Liver (tissue), 9 donors: ENCODE data around the gene GPR173. TPM values are rescaled to one million over a fixed set of nuclear protein-coding genes. Genes with fewer than 3 reads are reported as not detected.

Experiments
- DNase-seq: peaks from one replicate; pipeline ENCODE4 v3.0.0-alpha.2; 2017; ENCODE audit warnings: low spot score
- H3K27ac ChIP-seq, 2 donors: one replicate each; pipeline ENCODE4 v1.7.0; 2013; ENCODE audit warnings: inconsistent platforms in 2 of 2, low read length in 2 of 2, control low read depth in 1 of 2, low read depth in 1 of 2, mild to moderate bottlenecking in 1 of 2
- H3K27me3 ChIP-seq, 4 donors: one replicate each; pipeline versions ENCODE4 v1.6.1 to v1.7.0; 2013; ENCODE audit warnings: low read length in 3 of 4, inconsistent platforms in 1 of 4, mild to moderate bottlenecking in 1 of 4, moderate library complexity in 1 of 4; ENCODE audit not compliant: control insufficient read depth in 4 of 4, insufficient read depth in 4 of 4
- H3K36me3 ChIP-seq, 4 donors: one replicate each; pipeline versions ENCODE4 v1.6.1 to v1.7.0; 2013; ENCODE audit warnings: low read length in 3 of 4, mild to moderate bottlenecking in 3 of 4, low read depth in 1 of 4, moderate library complexity in 1 of 4; ENCODE audit not compliant: control insufficient read depth in 4 of 4, insufficient read depth in 3 of 4
- H3K4me1 ChIP-seq, 4 donors: one replicate each; pipeline versions ENCODE4 v1.6.1 to v1.7.0; 2013; ENCODE audit warnings: low read length in 3 of 4, mild to moderate bottlenecking in 3 of 4, moderate library complexity in 1 of 4; ENCODE audit not compliant: control insufficient read depth in 4 of 4, insufficient read depth in 4 of 4
- H3K4me3 ChIP-seq, 3 donors: one replicate each; pipeline versions ENCODE4 v1.6.1 to v1.7.0; 2013; ENCODE audit warnings: low read length in 3 of 3, control low read depth in 1 of 3, low read depth in 1 of 3, mild to moderate bottlenecking in 1 of 3
- H3K9ac ChIP-seq, 2 donors: one replicate each; pipeline ENCODE4 v1.7.0; 2013; ENCODE audit warnings: low read length in 2 of 2, mild to moderate bottlenecking in 2 of 2, moderate library complexity in 2 of 2, control low read depth in 1 of 2, low read depth in 1 of 2
- H3K9me3 ChIP-seq, 4 donors: one replicate each; pipeline versions ENCODE4 v1.6.1 to v1.7.0; 2013; ENCODE audit warnings: low read length in 3 of 4; ENCODE audit not compliant: control insufficient read depth in 4 of 4
- ATF3 ChIP-seq: IDR thresholded peaks from 2 replicates; pipeline ENCODE4 v1.6.1; 2016; ENCODE audit warnings: antibody characterized with exemption
- CTCF ChIP-seq: fragments of 150-350 bp; IDR thresholded peaks from 2 replicates; pipeline ENCODE4 v1.5.1; 2017; ENCODE audit warnings: improper control_type of control experiment, low read depth, low read length; ENCODE audit not compliant: missing input control
- EGR1 ChIP-seq, 2 donors: IDR thresholded peaks; 2 replicates each; pipeline ENCODE4 v1.6.1; 2016 to 2018; ENCODE audit warnings: antibody characterized with exemption in 2 of 2, low read depth in 2 of 2
- FOXA1 ChIP-seq: IDR thresholded peaks from 2 replicates; pipeline ENCODE4 v1.6.1; 2016; ENCODE audit warnings: antibody characterized with exemption
- FOXA2 ChIP-seq: IDR thresholded peaks from 2 replicates; pipeline ENCODE4 v1.6.1; 2016; ENCODE audit warnings: antibody characterized with exemption
- GABPA ChIP-seq, 2 donors: IDR thresholded peaks in 1 of 2; conservative IDR thresholded peaks in 1 of 2; 2 replicates each; pipeline ENCODE4 v1.6.1; 2016; ENCODE audit warnings: antibody characterized with exemption in 2 of 2, mild to moderate bottlenecking in 1 of 2, moderate library complexity in 1 of 2
- HNF4A ChIP-seq, 2 donors: conservative IDR thresholded peaks; 2 replicates each; pipeline ENCODE4 v1.6.1; 2016; ENCODE audit warnings: antibody characterized with exemption in 2 of 2, mild to moderate bottlenecking in 2 of 2
- MAX ChIP-seq: IDR thresholded peaks from 2 replicates; pipeline ENCODE4 v1.6.1; 2016; ENCODE audit warnings: antibody characterized with exemption
- NR2F2 ChIP-seq: IDR thresholded peaks from 2 replicates; pipeline ENCODE4 v1.6.1; 2016; ENCODE audit warnings: antibody characterized with exemption
- RAD21 ChIP-seq, 2 donors: IDR thresholded peaks; 2 replicates each; pipeline ENCODE4 v1.6.1; 2016; ENCODE audit warnings: antibody characterized with exemption in 2 of 2, mild to moderate bottlenecking in 2 of 2
- RXRA ChIP-seq, 2 donors: IDR thresholded peaks; 2 replicates each; pipeline ENCODE4 v1.6.1; 2017 to 2018; ENCODE audit warnings: antibody characterized with exemption in 2 of 2, mild to moderate bottlenecking in 1 of 2
- SP1 ChIP-seq: IDR thresholded peaks from 2 replicates; pipeline ENCODE4 v1.6.1; 2018; ENCODE audit warnings: antibody characterized with exemption, mild to moderate bottlenecking
- TAF1 ChIP-seq: conservative IDR thresholded peaks from 2 replicates; pipeline ENCODE4 v1.6.1; 2016; ENCODE audit warnings: antibody characterized with exemption, mild to moderate bottlenecking
- YY1 ChIP-seq: IDR thresholded peaks from 2 replicates; pipeline ENCODE4 v1.6.1; 2016; ENCODE audit warnings: antibody characterized with exemption, mild to moderate bottlenecking
- ZBTB33 ChIP-seq: IDR thresholded peaks from 2 replicates; pipeline ENCODE4 v1.6.1; 2016; ENCODE audit warnings: antibody characterized with exemption
- WGBS: extraction: QIAGEN DNeasy Blood & Tissue Kit; methylation state at CpG from one replicate; pipeline ENCODE4 v1.1.7; 2013; 5-methylcytosine and 5-hydroxymethylcytosine counted together
- polyA plus RNA-seq, 2 donors: library from polyadenylated mRNA; stranded (reverse) in 1 of 2; unstranded in 1 of 2; fragments of 200-250 nt in 1 of 2; fragments of >200 nt in 1 of 2; fragmentation: Nextera tagmentation in 1 of 2; extraction: Ambion mirVana in 1 of 2; gene quantifications; one replicate each; pipeline versions ENCODE4 v1.2.1 to v1.2.3, GENCODE V29; 2013 to 2015
- total RNA-seq, 2 donors: library from RNA; depleted of rRNA; stranded (reverse); fragments of >200 nt; gene quantifications; one replicate each; pipeline ENCODE4 v1.2.3, GENCODE V29; 2014
- donor health status: healthy.
- donor health status: healthy.
- donor health status: healthy.
- donor health status: healthy.
- donor health status: healthy.

GPR173 gene
- total and polyA plus RNA-seq, 4 donors: 0.07 to 0.61 (median 0.25) TPM; not detected in 1

GRCh38 chrX:53056292-53056691, 7.7 kb downstream of the GPR173 start:
- no peaks in the 10 kb centered on the region for H3K36me3 ChIP-seq
- 86% methylated on average over 5 of the region's 5 CpGs for WGBS

GRCh38 chrX:53065104-53065503, 16.5 kb downstream of the GPR173 start:
- Histone ChIP-seq H3K27ac (no peak overlapping the region), H3K27me3 (no peaks in the 10 kb centered on the region), H3K9ac (no peak overlapping the region), H3K4me1 (no peaks in the 10 kb centered on the region), H3K36me3 (no peaks in the 10 kb centered on the region), H3K4me3 (no peak overlapping the region), H3K9me3 (no peaks in the 10 kb centered on the region)
- TF ChIP-seq ZBTB33 (no peak), EGR1 (IDR thresholded peaks at IDR 0.05; ENCODE audit: low read depth in 2 of 2) (no peak), SP1 (no peak)
- 74% methylated on average over 1 of the region's 1 CpG for WGBS
- DNase-seq: no peak

More at GRCh38 chrX:53056292-53056691, 7.7 kb downstream of the GPR173 start:
- H3K4me3 ChIP-seq: no peak overlapping the region
- no peak overlapping the region for H3K27ac ChIP-seq
- no peaks in the 10 kb centered on the region for H3K4me1 ChIP-seq
- H3K27me3 ChIP-seq: no peaks in the 10 kb centered on the region
- H3K9ac ChIP-seq: no peak overlapping the region
- TF ChIP-seq YY1 (no peak), CTCF (no peak), MAX (no peak)
- DNase-seq: no peak
- H3K9me3 ChIP-seq: no peaks in the 10 kb centered on the region

- peaks cover 2 to 10% (median 5%) of the 10 kb centered on the region in 4 donors for H3K4me1 ChIP-seq
- no peak overlapping the region for H3K4me3 ChIP-seq
- H3K9me3 ChIP-seq: no peaks in the 10 kb centered on the region
- H3K27me3 ChIP-seq: no peaks in the 10 kb centered on the region
- no peak overlapping the region for H3K9ac ChIP-seq
- H3K27ac ChIP-seq: no peak overlapping the region
- DNase-seq: no peak
- 64% methylated on average over 10 of the region's 10 CpGs for WGBS
- H3K36me3 ChIP-seq: no peaks in the 10 kb centered on the region
- TF ChIP-seq ZBTB33: no peak
- TF ChIP-seq GABPA (IDR thresholded peaks at IDR 0.05 in 1 of 2, conservative IDR thresholded peaks at IDR 0.05 in 1 of 2): no peak
- TF ChIP-seq RXRA (IDR thresholded peaks at IDR 0.05): no peak
- TF ChIP-seq MAX: no peak
- TF ChIP-seq FOXA2: no peak
- no peak for TF ChIP-seq EGR1 (IDR thresholded peaks at IDR 0.05; ENCODE audit: low read depth in 2 of 2)
- TF ChIP-seq NR2F2: no peak
- no peak for TF ChIP-seq ATF3
- TF ChIP-seq HNF4A (conservative IDR thresholded peaks at IDR 0.05): no peak
- no peak for TF ChIP-seq FOXA1
- TF ChIP-seq RAD21 (IDR thresholded peaks at IDR 0.05): no peak
- TF ChIP-seq YY1: no peak
- TF ChIP-seq TAF1: no peak
- TF ChIP-seq CTCF: no peak
- TF ChIP-seq SP1: no peak
These were observed 22.5 kb downstream of the GPR173 start for GRCh38 chrX:53071064-53071463.
